Measurements from ENCODE around the gene HBS1L.

GRCh38 chr6:134936931-134937330 lies 117.7 kb downstream of the HBS1L start:
- TF ChIP-seq POLR2A (IDR thresholded peaks at IDR 0.05; ENCODE audit: low read depth, low read length) (no peak), POLR2AphosphoS5 (IDR thresholded peaks at IDR 0.05; ENCODE audit: low read depth, low read length) (no peak), SPI1 (IDR thresholded peaks at IDR 0.05; ENCODE audit: low read depth, low read length) (no peak), TAF1 (IDR thresholded peaks at IDR 0.05; ENCODE audit: low read depth, low read length) (no peak)
